Calu3 (cell line): ENCODE data around the gene NEUROG1. TPM values are rescaled to one million over a fixed set of nuclear protein-coding genes. Genes with fewer than 3 reads are reported as not detected.

ENCODE experiments used
- BruUV-seq: library from RNA; stranded (reverse); fragments of 400-500 nt; replicated peaks from 2 replicates; lab custom pipeline; 2021; lab: Mats Ljungman, UMichigan
- CTCF ChIA-PET: fragments of 300-600 bp; sonication (Branson Sonifier 250); formaldehyde crosslinking; loops from one replicate; lab custom pipeline; 2022; ENCODE audit warnings: antibody characterized with exemption; lab: Charles Lee
- DNase-seq: peaks from one replicate; pipeline ENCODE4 v3.0.0; 2022
- H3K27ac Mint-ChIP-seq: one replicate; pipeline ENCODE4 v1.8.0; 2022; ENCODE audit warnings: mixed read lengths; ENCODE audit not compliant: unreplicated experiment
- H3K27me3 Mint-ChIP-seq: one replicate; pipeline ENCODE4 v1.8.0; 2022; ENCODE audit warnings: mixed read lengths; ENCODE audit not compliant: unreplicated experiment
- H3K36me3 Mint-ChIP-seq: one replicate; pipeline ENCODE4 v1.8.0; 2022; ENCODE audit warnings: mild to moderate bottlenecking, moderate library complexity, mixed read lengths; ENCODE audit not compliant: insufficient read depth, unreplicated experiment
- H3K4me1 Mint-ChIP-seq: one replicate; pipeline ENCODE4 v1.8.0; 2022; ENCODE audit warnings: mild to moderate bottlenecking, low read depth, mixed read lengths; ENCODE audit not compliant: unreplicated experiment
- H3K4me3 Mint-ChIP-seq: one replicate; pipeline ENCODE4 v1.8.0; 2022; ENCODE audit warnings: mild to moderate bottlenecking, low read depth, moderate library complexity, mixed read lengths; ENCODE audit not compliant: unreplicated experiment
- H3K9me3 Mint-ChIP-seq: one replicate; pipeline ENCODE4 v1.8.0; 2022; ENCODE audit warnings: low read depth, mixed read lengths; ENCODE audit not compliant: unreplicated experiment
- intact Hi-C: fragments of 100-400 bp; cut with micrococcal nuclease; formaldehyde crosslinking; loops from one replicate; pipeline ENCODE4 v1.10.0; 2022; ENCODE audit not compliant: unreplicated experiment
- total RNA-seq: library from RNA; stranded (reverse); gene quantifications from 2 replicates; pipeline ENCODE4 v1.2.3, GENCODE V29; 2022
- TF ChIP-seq, protein P1 (sequence below): fragments of 200-600 bp; IDR thresholded peaks from one replicate; pipeline ENCODE4 v1.8.0; 2022; ENCODE audit warnings: antibody characterized with exemption; ENCODE audit not compliant: unreplicated experiment

Gene NEUROG1
- total RNA-seq, 1 experiment from 2014 or later: not detected

DNA sequence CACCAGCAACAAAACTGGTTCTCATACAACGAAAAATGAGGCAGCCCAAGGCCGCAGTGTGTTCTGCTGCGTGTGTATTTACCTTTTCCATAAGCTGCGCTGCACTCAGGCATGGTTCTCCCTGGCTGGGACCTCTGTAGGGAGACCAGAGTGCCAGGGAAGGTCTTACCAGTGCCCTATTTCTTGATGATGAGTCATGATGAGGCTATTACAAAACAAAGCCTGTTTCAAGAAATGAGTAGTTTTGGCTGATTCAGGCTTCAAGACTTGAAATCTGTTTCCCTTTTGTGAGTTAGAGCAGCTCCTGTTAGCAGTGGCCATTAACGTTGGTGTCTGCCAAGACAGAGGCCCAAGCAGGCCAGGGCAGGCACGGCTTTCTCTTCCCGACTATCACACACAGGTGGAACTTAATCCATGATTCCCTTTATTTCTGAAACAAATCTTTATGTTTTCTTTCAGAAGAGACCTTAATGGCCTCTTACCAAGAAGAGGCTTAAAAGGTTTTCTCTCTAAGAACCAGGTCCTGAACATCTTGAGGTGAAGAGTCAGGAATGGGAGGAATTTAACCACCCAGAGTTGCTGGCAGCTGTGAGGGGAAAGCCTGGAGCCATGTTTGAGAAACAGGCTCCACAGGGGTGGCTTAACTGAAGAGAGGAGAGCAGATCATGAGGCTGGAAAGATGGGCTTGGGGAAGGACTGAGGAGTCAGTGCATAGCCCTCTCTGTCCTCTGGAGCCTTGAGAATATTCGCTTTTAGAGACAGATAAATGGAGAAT is 42.2 kb downstream of the NEUROG1 start:
- no peak overlapping the region for H3K4me3 Mint-ChIP-seq
- no peaks in the 10 kb centered on the region for H3K36me3 Mint-ChIP-seq
- no peaks in the 10 kb centered on the region for H3K9me3 Mint-ChIP-seq
- peaks cover 73% of the 10 kb centered on the region for H3K27me3 Mint-ChIP-seq
- intact Hi-C loops: no loop called here
- no peak for DNase-seq
- no peak overlapping the region for H3K27ac Mint-ChIP-seq
- CTCF ChIA-PET: no interaction called here
- H3K4me1 Mint-ChIP-seq: peaks cover 18% of the 10 kb centered on the region
- no TSS peak for BruUV-seq
- TF ChIP-seq, protein P1, sequence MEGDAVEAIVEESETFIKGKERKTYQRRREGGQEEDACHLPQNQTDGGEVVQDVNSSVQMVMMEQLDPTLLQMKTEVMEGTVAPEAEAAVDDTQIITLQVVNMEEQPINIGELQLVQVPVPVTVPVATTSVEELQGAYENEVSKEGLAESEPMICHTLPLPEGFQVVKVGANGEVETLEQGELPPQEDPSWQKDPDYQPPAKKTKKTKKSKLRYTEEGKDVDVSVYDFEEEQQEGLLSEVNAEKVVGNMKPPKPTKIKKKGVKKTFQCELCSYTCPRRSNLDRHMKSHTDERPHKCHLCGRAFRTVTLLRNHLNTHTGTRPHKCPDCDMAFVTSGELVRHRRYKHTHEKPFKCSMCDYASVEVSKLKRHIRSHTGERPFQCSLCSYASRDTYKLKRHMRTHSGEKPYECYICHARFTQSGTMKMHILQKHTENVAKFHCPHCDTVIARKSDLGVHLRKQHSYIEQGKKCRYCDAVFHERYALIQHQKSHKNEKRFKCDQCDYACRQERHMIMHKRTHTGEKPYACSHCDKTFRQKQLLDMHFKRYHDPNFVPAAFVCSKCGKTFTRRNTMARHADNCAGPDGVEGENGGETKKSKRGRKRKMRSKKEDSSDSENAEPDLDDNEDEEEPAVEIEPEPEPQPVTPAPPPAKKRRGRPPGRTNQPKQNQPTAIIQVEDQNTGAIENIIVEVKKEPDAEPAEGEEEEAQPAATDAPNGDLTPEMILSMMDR: no peak

DNA sequence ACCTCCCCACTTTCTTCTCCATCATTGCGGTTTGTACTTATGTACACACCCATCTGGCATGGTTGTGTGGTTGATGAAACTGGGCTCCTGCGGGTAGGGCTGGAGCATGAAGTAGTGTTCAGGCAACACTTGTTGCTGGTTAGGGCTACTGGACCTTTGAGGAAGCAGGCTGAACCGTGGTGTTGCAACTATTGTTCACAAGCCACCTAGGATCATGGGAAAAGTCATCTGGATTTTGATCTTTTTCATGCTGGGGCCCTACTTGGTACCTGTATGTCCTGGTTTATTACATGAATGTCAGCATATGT is 43.5 kb downstream of the NEUROG1 start:
- Mint-ChIP-seq H3K4me1 (peaks cover 18% of the 10 kb centered on the region), H3K27ac (no peak overlapping the region), H3K4me3 (no peak overlapping the region), H3K9me3 (no peaks in the 10 kb centered on the region), H3K36me3 (no peaks in the 10 kb centered on the region), H3K27me3 (peaks cover 75% of the 10 kb centered on the region)
- DNase-seq: no peak
- BruUV-seq: no TSS peak
- intact Hi-C loops: no loop called here
- TF ChIP-seq, protein P1: no peak
- CTCF ChIA-PET: no interaction called here

DNA sequence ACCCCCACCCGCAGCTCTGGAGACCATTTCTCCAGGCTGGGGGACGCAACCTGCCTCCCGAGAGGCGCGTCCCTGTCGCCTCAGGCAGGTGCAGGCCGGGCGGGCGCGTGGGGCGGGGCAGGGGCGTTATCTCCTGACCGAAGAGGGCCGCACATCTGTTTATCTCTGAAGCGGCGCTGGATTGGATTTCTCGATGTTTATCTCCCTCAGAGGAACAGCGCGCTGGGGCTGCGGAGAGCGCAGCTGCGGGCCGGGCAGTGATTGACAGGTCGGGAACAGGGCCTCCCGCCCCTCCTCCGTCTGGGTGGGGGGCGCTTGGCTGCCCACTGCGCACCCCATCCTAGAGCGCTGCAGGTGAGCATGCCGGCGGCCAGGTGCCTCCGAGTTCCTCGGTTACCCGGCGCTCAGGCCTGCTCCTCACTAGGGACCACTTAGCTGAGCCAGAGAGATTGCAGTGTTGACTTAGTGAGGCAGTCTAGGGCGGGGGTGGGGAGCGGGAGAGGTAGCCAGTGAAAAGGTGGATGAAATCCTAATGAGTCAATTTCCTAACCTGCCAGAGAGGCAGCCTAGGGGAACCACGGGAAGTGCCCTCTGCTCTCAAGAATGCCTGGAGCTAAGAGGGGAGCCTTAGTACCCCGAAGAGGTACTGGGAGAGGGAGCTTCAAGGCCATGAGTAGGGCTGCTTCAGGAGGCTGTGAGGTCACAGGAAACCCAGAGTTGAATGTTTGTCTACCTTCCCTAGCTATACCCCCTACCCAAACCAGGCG is 44.0 kb downstream of the NEUROG1 start:
- TF ChIP-seq, protein P1: no peak
- CTCF ChIA-PET: interaction anchor here (0.6 to 0.7 kb wide), 3 partner anchors 46 to 607 kb away, joined by 3 to 4 read pairs (median 3); no protein-coding TSS in a partner anchor
- Mint-ChIP-seq H3K9me3 (no peaks in the 10 kb centered on the region), H3K27me3 (peaks cover 75% of the 10 kb centered on the region), H3K27ac (no peak overlapping the region), H3K36me3 (no peaks in the 10 kb centered on the region), H3K4me1 (peaks cover 18% of the 10 kb centered on the region), H3K4me3 (peak overlapping the region; percentile 39)
- BruUV-seq: no TSS peak
- intact Hi-C loops: no loop called here
- no peak for DNase-seq

DNA sequence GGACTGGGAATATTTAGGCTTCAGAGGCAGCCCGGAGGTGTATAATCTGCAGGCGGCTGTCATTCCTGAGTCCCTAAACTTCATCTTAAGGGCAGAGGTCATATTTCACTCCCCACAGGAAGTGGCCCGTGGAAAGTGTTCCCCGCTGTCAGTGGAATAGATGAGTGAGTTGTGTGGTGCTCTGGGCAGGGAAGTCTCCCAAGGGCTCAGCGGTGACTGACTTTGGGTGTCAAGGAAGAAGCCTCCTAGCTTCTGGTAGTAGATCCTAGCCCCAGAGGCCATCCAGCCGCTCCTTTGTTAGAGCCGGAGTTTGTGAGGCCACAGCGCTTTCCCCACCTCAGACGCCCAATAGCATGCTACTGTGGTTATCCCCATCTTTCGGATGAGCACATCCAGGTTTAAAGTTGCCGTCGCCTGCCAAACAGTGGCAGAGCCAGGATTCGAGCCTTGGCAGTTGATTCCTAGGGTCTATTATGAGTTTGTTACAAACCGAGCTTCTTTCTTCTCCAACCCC is 44.7 kb downstream of the NEUROG1 start:
- no peak for DNase-seq
- Mint-ChIP-seq H3K27ac (no peak overlapping the region), H3K36me3 (no peaks in the 10 kb centered on the region), H3K9me3 (no peaks in the 10 kb centered on the region), H3K4me1 (peaks cover 18% of the 10 kb centered on the region), H3K4me3 (no peak overlapping the region), H3K27me3 (peaks cover 76% of the 10 kb centered on the region)
- CTCF ChIA-PET: interaction anchor here (0.6 to 1.7 kb wide), 4 partner anchors 46 to 606 kb away, joined by 3 to 4 read pairs (median 4); no protein-coding TSS in a partner anchor
- no TSS peak for BruUV-seq
- TF ChIP-seq, protein P1: no peak
- intact Hi-C loops: no loop called here
